K562 (cell line): ENCODE results near the gene GDF2. TPM values are rescaled to one million over a fixed set of nuclear protein-coding genes. Genes with fewer than 3 reads are reported as not detected.

Experiments used
- ATAC-seq: fragments of 200-7000 bp; cut with Tn5 transposase; 3 replicates; pipeline ENCODE4 v1.9.1; 2020; ENCODE audit warnings: moderate library complexity
- BruUV-seq: library from RNA; stranded (reverse); fragments of 400-500 nt; replicated peaks from 2 replicates; lab custom pipeline; 2021; lab: Mats Ljungman, UMichigan
- CTCF ChIA-PET: fragments of 300-600 bp; formaldehyde crosslinking; extraction: SDS; loops from one replicate; lab custom pipeline; 2021; ENCODE audit warnings: low intra/inter-chr PET ratio; lab: Yijun Ruan, JAX
- POLR2A ChIA-PET: fragments of 300-600, 350-650 bp; sonication (Branson Sonifier 250); formaldehyde crosslinking; extraction: SDS; loops from one replicate; lab custom pipeline; 2021; ENCODE audit warnings: antibody characterized with exemption, inconsistent platforms; lab: Yijun Ruan, JAX
- DNase-seq, 4 experiments: peaks; one replicate each; pipeline versions ENCODE4 v3.0.0 to v3.0.0-alpha.2; 2011 to 2018; ENCODE audit warnings: low spot score in 3 of 4, mixed read lengths in 3 of 4; ENCODE audit errors: extremely low read depth in 1 of 4
- FAIRE-seq: peaks from 2 replicates; lab custom pipeline; 2011; peaks lifted over from hg19 to GRCh38; lab: Jason Lieb, UNC
- H2AFZ ChIP-seq: 2 replicates; pipeline ENCODE4 v1.6.0; 2011; ENCODE audit warnings: low read depth, low read length, control low read depth, inconsistent platforms
- H3K27ac ChIP-seq: fragments of 200-600 bp; 3 replicates; pipeline ENCODE4 v1.8.0; 2011; ENCODE audit warnings: low read depth, mild to moderate bottlenecking, control low read depth, inconsistent platforms, low read length, moderate library complexity, mixed read lengths; ENCODE audit errors: extremely low read depth
- H3K27me3 ChIP-seq, 2 experiments: fragments of 300-600 bp in 1 of 2; 2 replicates in 1 of 2; 3 replicates in 1 of 2; pipeline versions ENCODE4 v1.6.0 to v1.8.0; 2011; ENCODE audit warnings: inconsistent platforms in 2 of 2, low read length in 2 of 2, mild to moderate bottlenecking in 1 of 2, mixed read lengths in 1 of 2, moderate library complexity in 1 of 2; ENCODE audit not compliant: control insufficient read depth in 2 of 2, insufficient read depth in 2 of 2
- H3K36me3 ChIP-seq: fragments of 300-600 bp; 3 replicates; pipeline ENCODE4 v1.8.0; 2011; ENCODE audit warnings: mild to moderate bottlenecking, low read length, inconsistent platforms; ENCODE audit not compliant: control insufficient read depth, insufficient read depth
- H3K4me1 ChIP-seq, 2 experiments: fragments of 200-600 bp in 1 of 2; replicated peaks in 1 of 2; 2 replicates in 1 of 2; 3 replicates in 1 of 2; pipeline versions ENCODE4 v1.5.1 to v1.8.0; 2011; ENCODE audit warnings: inconsistent platforms in 2 of 2, low read length in 2 of 2, mild to moderate bottlenecking in 1 of 2, mixed read lengths in 1 of 2, moderate library complexity in 1 of 2; ENCODE audit not compliant: control insufficient read depth in 2 of 2, insufficient read depth in 2 of 2
- H3K4me2 ChIP-seq: 2 replicates; pipeline ENCODE4 v1.6.1; 2011; ENCODE audit warnings: low read length, control low read depth, inconsistent platforms, mixed read lengths; ENCODE audit not compliant: insufficient read depth
- H3K4me3 ChIP-seq: fragments of 200-600 bp; sonication (generic), shearing (Covaris generic); 2 replicates; pipeline ENCODE4 v1.5.1; 2016; ENCODE audit warnings: control low read depth, inconsistent platforms
- H3K79me2 ChIP-seq: fragments of 200-600 bp; 3 replicates; pipeline ENCODE4 v1.8.0; 2011; ENCODE audit warnings: low read length, inconsistent platforms; ENCODE audit not compliant: control insufficient read depth, insufficient read depth
- H3K9ac ChIP-seq, 2 experiments: 2 replicates each; pipeline versions ENCODE4 v1.6.0 to v1.6.1; 2011; ENCODE audit warnings: low read depth in 2 of 2, low read length in 2 of 2, control low read depth in 1 of 2, inconsistent platforms in 1 of 2, mild to moderate bottlenecking in 1 of 2, mixed read lengths in 1 of 2; ENCODE audit not compliant: insufficient read depth in 1 of 2
- H3K9me1 ChIP-seq: one replicate; pipeline ENCODE4 v1.6.0; 2011; ENCODE audit warnings: inconsistent platforms, mild to moderate bottlenecking, low read length, moderate library complexity; ENCODE audit not compliant: control insufficient read depth, insufficient read depth
- H3K9me3 ChIP-seq: replicated peaks from 2 replicates; pipeline ENCODE4 v1.5.1; 2011; ENCODE audit warnings: low read depth, low read length, inconsistent platforms; ENCODE audit not compliant: control insufficient read depth, insufficient read depth
- H4K20me1 ChIP-seq: replicated peaks from 2 replicates; pipeline ENCODE4 v1.6.1; 2011; ENCODE audit warnings: low read length, inconsistent platforms, mixed read lengths; ENCODE audit not compliant: control insufficient read depth, insufficient read depth
- CHD2 ChIP-seq: IDR thresholded peaks from 2 replicates; pipeline ENCODE4 v1.6.1; 2011; ENCODE audit warnings: low read depth, low read length
- COPS2 ChIP-seq: fragments of 450-650 bp; conservative IDR thresholded peaks from 2 replicates; pipeline ENCODE4 v1.6.1; 2016; ENCODE audit warnings: mild to moderate bottlenecking, moderate library complexity
- GTF2F1 ChIP-seq: IDR thresholded peaks from 2 replicates; pipeline ENCODE4 v1.6.1; 2011; ENCODE audit warnings: low read depth, low read length, improper control_type of control experiment
- RB1 ChIP-seq: fragments of 450-650 bp; IDR thresholded peaks from 2 replicates; pipeline ENCODE4 v1.6.1; 2017; ENCODE audit warnings: low read depth, mild to moderate bottlenecking
- SP2 ChIP-seq: IDR thresholded peaks from 2 replicates; pipeline ENCODE4 v1.6.1; 2011; ENCODE audit warnings: mild to moderate bottlenecking, low read depth, low read length, moderate library complexity; ENCODE audit not compliant: poor library complexity, severe bottlenecking; ENCODE audit errors: extremely low read depth
- TCF3 ChIP-seq: sonication (generic); formaldehyde crosslinking; IDR thresholded peaks from 2 replicates; pipeline ENCODE4 v1.4.0; 2020; ENCODE audit warnings: mild to moderate bottlenecking, missing genetic modification reagents
- WGBS: fragments of 100-300 bp; shearing (Covaris generic); methylation state at CpG from one replicate; pipeline ENCODE4 v1.1.6; 2016; ENCODE audit warnings: low coverage, mixed read lengths; ENCODE audit not compliant: insufficient coverage; ENCODE audit errors: missing lambda C conversion rate; 5-methylcytosine and 5-hydroxymethylcytosine counted together
- in situ Hi-C: fragments of 300-500 bp; cut with MboI; formaldehyde crosslinking; loops from 4 replicates; pipeline ENCODE4 v1.15.0; 2018; ENCODE audit warnings: inconsistent platforms, mixed read lengths
- intact Hi-C: fragments of 100-400 bp; cut with micrococcal nuclease; formaldehyde crosslinking; loops from 2 replicates; pipeline ENCODE4 v1.14.2; 2022
- polyA plus RNA-seq, 8 experiments: library from polyadenylated mRNA; depleted of rRNA in 4 of 8; stranded (reverse) in 5 of 8; unstranded in 3 of 8; fragments of >200 nt; fragmentation: Nextera tagmentation in 2 of 8; fragmentation: Illumina TruSeq in 1 of 8; extraction: Ambion mirVana in 2 of 8; extraction: Trizol in 1 of 8; gene quantifications; 2 replicates each; pipeline versions ENCODE4 v1.2.1 to v1.2.3, GENCODE V29; 2011 to 2014; ENCODE audit warnings: inconsistent platforms in 1 of 8, missing spikeins in 1 of 8
- total RNA-seq, 7 experiments: library from RNA; depleted of rRNA in 6 of 7; stranded (reverse); fragments of >200 nt in 6 of 7; fragmentation: Illumina TruSeq in 2 of 7; extraction: Trizol in 2 of 7; gene quantifications; 2 replicates each; pipeline versions ENCODE4 v1.2.1 to v1.2.3, GENCODE V29; 2011 to 2021; ENCODE audit warnings: low replicate concordance in 1 of 7
- TF ChIP-seq, protein P1 (sequence below): sonication (generic); formaldehyde crosslinking; IDR thresholded peaks from 2 replicates; pipeline ENCODE4 v1.8.1; 2023; ENCODE audit warnings: missing genetic modification reagents, mild to moderate bottlenecking, borderline replicate concordance
- TF ChIP-seq, protein P2 (sequence below): fragments of 250-450 bp; sonication (Bioruptor Pico); IDR thresholded peaks from 2 replicates; pipeline ENCODE4 v1.4.0; 2020; ENCODE audit warnings: mild to moderate bottlenecking
- TF ChIP-seq, protein P3 (sequence below): fragments of 250-450 bp; sonication (Bioruptor Pico); IDR thresholded peaks from 2 replicates; pipeline ENCODE4 v1.5.0; 2020; ENCODE audit warnings: mild to moderate bottlenecking
- TF ChIP-seq, protein P4 (sequence below), 3 experiments: IDR thresholded peaks in 2 of 3; conservative IDR thresholded peaks in 1 of 3; 2 replicates each; pipeline ENCODE4 v1.5.1; 2011 to 2012; ENCODE audit warnings: low read length in 3 of 3, mild to moderate bottlenecking in 3 of 3, control low read depth in 2 of 3, improper control_type of control experiment in 1 of 3, inconsistent platforms in 1 of 3, low read depth in 1 of 3, mixed read lengths in 1 of 3, moderate library complexity in 1 of 3; ENCODE audit not compliant: insufficient read depth in 2 of 3

GDF2 gene
- total and polyA plus RNA-seq, 9 of the 15 experiments (the other 6 are each of a cell fraction or from before 2014, with no cell fraction given), result 0.08 to 0.58 (median 0.27) TPM; not detected in 2

DNA sequence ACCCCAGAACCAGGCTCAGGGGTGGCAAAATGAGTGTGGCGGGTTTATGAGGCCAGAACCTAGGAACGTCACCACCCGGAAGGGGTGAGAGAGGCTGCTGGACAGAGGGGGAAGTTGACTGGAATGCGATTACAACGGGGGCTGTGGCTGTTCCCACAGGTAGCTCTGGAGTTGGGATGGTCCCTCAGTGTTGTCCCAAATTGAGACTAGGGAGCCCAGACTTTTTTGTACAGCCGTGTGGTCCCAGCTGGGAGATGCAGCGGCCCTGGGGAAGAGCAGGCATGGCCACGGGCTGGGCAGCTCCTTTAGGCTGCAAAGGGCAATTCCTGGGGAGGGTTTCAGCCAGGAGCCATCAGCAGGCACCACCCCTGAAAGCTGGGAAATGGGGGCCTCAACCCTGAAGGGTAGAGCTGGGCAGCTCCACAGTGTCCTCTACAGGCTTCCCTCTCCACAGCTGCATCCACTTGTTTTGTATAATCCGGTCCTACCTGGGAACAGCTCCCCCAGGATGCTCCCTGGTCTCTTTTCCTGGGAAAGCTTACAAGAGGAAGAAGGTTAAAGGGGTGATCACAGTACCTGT is 33.2 kb upstream of the GDF2 start (continued):
- TF ChIP-seq, protein P1, sequence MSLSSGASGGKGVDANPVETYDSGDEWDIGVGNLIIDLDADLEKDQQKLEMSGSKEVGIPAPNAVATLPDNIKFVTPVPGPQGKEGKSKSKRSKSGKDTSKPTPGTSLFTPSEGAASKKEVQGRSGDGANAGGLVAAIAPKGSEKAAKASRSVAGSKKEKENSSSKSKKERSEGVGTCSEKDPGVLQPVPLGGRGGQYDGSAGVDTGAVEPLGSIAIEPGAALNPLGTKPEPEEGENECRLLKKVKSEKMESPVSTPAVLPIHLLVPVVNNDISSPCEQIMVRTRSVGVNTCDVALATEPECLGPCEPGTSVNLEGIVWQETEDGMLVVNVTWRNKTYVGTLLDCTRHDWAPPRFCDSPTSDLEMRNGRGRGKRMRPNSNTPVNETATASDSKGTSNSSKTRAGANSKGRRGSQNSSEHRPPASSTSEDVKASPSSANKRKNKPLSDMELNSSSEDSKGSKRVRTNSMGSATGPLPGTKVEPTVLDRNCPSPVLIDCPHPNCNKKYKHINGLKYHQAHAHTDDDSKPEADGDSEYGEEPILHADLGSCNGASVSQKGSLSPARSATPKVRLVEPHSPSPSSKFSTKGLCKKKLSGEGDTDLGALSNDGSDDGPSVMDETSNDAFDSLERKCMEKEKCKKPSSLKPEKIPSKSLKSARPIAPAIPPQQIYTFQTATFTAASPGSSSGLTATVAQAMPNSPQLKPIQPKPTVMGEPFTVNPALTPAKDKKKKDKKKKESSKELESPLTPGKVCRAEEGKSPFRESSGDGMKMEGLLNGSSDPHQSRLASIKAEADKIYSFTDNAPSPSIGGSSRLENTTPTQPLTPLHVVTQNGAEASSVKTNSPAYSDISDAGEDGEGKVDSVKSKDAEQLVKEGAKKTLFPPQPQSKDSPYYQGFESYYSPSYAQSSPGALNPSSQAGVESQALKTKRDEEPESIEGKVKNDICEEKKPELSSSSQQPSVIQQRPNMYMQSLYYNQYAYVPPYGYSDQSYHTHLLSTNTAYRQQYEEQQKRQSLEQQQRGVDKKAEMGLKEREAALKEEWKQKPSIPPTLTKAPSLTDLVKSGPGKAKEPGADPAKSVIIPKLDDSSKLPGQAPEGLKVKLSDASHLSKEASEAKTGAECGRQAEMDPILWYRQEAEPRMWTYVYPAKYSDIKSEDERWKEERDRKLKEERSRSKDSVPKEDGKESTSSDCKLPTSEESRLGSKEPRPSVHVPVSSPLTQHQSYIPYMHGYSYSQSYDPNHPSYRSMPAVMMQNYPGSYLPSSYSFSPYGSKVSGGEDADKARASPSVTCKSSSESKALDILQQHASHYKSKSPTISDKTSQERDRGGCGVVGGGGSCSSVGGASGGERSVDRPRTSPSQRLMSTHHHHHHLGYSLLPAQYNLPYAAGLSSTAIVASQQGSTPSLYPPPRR, result no peak
- no peak for TF ChIP-seq COPS2

DNA sequence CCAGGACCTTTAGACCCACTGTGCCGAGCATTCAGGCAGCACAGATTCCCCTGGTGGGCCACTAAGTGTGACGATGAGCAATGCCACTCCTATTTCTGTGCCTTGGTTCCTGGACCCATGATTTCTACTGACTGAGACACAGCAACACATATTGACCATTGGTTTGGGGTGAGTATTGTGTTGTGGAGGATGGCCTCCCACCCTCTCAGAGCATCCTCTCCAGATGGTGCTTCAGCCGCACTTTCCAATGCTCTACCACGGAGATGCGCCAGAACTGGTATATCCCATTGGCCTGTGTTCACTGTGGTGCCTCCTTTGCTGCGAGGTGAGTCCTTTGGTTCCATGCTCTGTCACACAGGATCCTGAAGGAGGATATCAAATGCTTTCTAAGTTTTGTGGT is 32.3 kb upstream of the GDF2 start:
- POLR2A ChIA-PET, result interaction anchor here (1.0 kb wide), 1 partner anchor 26 kb away, joined by 3 read pairs; no protein-coding TSS in a partner anchor
- no peak for FAIRE-seq
- CTCF ChIA-PET, result no interaction called here
- no peaks in the 10 kb centered on the region for H3K79me2 ChIP-seq
- H3K4me1 ChIP-seq, result no peaks in the 10 kb centered on the region; a peak in 1 of 5 replicates
- no peaks in the 10 kb centered on the region for H3K9me1 ChIP-seq
- no peak for DNase-seq
- ATAC-seq, result no peak
- no peak overlapping the region for H3K4me3 ChIP-seq
- 0 out of 2 replicates have a peak, but pooled peaks cover 10% of the 10 kb centered on the region for H4K20me1 ChIP-seq
- in situ Hi-C loops (no loop called here), intact Hi-C loops (no loop called here)
- no peak overlapping the region for H3K9ac ChIP-seq
- H2AFZ ChIP-seq, result no peak overlapping the region
- no peaks in the 10 kb centered on the region for H3K36me3 ChIP-seq
- peaks cover 13 to 64% of the 10 kb centered on the region in 2 experiments for H3K27me3 ChIP-seq
- BruUV-seq, result no TSS peak
- H3K9me3 ChIP-seq, result no peaks in the 10 kb centered on the region
- no peak overlapping the region for H3K27ac ChIP-seq
- WGBS, result 3% methylated on average over 6 of the region's 6 CpGs
- no peak overlapping the region for H3K4me2 ChIP-seq
- TF ChIP-seq SP2 (no peak), GTF2F1 (no peak), RB1 (no peak), CHD2 (no peak), TCF3 (no peak)
- TF ChIP-seq, protein P2, sequence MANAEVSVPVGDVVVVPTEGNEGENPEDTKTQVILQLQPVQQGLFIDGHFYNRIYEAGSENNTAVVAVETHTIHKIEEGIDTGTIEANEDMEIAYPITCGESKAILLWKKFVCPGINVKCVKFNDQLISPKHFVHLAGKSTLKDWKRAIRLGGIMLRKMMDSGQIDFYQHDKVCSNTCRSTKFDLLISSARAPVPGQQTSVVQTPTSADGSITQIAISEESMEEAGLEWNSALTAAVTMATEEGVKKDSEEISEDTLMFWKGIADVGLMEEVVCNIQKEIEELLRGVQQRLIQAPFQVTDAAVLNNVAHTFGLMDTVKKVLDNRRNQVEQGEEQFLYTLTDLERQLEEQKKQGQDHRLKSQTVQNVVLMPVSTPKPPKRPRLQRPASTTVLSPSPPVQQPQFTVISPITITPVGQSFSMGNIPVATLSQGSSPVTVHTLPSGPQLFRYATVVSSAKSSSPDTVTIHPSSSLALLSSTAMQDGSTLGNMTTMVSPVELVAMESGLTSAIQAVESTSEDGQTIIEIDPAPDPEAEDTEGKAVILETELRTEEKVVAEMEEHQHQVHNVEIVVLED, result no peak
- TF ChIP-seq, protein P3, sequence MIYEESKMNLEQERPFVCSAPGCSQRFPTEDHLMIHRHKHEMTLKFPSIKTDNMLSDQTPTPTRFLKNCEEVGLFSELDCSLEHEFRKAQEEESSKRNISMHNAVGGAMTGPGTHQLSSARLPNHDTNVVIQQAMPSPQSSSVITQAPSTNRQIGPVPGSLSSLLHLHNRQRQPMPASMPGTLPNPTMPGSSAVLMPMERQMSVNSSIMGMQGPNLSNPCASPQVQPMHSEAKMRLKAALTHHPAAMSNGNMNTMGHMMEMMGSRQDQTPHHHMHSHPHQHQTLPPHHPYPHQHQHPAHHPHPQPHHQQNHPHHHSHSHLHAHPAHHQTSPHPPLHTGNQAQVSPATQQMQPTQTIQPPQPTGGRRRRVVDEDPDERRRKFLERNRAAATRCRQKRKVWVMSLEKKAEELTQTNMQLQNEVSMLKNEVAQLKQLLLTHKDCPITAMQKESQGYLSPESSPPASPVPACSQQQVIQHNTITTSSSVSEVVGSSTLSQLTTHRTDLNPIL (CRISPR knock-in tag), result no peak
- TF ChIP-seq, protein P4, sequence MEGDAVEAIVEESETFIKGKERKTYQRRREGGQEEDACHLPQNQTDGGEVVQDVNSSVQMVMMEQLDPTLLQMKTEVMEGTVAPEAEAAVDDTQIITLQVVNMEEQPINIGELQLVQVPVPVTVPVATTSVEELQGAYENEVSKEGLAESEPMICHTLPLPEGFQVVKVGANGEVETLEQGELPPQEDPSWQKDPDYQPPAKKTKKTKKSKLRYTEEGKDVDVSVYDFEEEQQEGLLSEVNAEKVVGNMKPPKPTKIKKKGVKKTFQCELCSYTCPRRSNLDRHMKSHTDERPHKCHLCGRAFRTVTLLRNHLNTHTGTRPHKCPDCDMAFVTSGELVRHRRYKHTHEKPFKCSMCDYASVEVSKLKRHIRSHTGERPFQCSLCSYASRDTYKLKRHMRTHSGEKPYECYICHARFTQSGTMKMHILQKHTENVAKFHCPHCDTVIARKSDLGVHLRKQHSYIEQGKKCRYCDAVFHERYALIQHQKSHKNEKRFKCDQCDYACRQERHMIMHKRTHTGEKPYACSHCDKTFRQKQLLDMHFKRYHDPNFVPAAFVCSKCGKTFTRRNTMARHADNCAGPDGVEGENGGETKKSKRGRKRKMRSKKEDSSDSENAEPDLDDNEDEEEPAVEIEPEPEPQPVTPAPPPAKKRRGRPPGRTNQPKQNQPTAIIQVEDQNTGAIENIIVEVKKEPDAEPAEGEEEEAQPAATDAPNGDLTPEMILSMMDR (IDR thresholded peaks at IDR 0.05 in 2 of 3, conservative IDR thresholded peaks at IDR 0.05 in 1 of 3; ENCODE audit: insufficient read depth in 2 of 3, low read depth in 1 of 3, low read length in 3 of 3), result no peak
